Measurements from ENCODE around the gene TXNDC5.
"Not testable (repeated sequence)": the region's sequence is repeated elsewhere in the genome, so short reads cannot be mapped to it uniquely, and the experiment has no call there.

Gene TXNDC5

GRCh38 chr6:7914991-7915789 lies 4.6 kb upstream of the TXNDC5 start:
- peak; percentile 76 to 79 for DNase-seq (ENCODE audit: low read depth in 2 of 2)

- DNase-seq (ENCODE audit: low read depth in 2 of 2), result no peak
Measured at GRCh38 chr6:7914311-7914710, 3.7 kb upstream of the TXNDC5 start.

- DNase-seq (ENCODE audit: low read depth in 2 of 2), result no peak
Measured at GRCh38 chr6:7912736-7913517, 2.3 kb upstream of the TXNDC5 start.

- DNase-seq (ENCODE audit: low read depth in 2 of 2), result no peak
Measured at GRCh38 chr6:7912024-7912423, 1.4 kb upstream of the TXNDC5 start.

GRCh38 chr6:7911345-7911725 lies 747 bp upstream of the TXNDC5 start:
- DNase-seq (ENCODE audit: low read depth in 2 of 2), result no peak

GRCh38 chr6:7910298-7910653 lies 312 bp downstream of the TXNDC5 start:
- DNase-seq (ENCODE audit: low read depth in 2 of 2), result no peak

GRCh38 chr6:7909323-7910276 lies 988 bp downstream of the TXNDC5 start:
- no peak for DNase-seq (ENCODE audit: low read depth in 2 of 2)

GRCh38 chr6:7907159-7907558 lies 3.4 kb downstream of the TXNDC5 start:
- DNase-seq (ENCODE audit: low read depth in 2 of 2), result no peak

- no peak for DNase-seq (ENCODE audit: low read depth in 2 of 2)
Measured at GRCh38 chr6:7906741-7907140, 3.8 kb downstream of the TXNDC5 start.

- no peak for DNase-seq (ENCODE audit: low read depth in 2 of 2)
Measured at GRCh38 chr6:7905416-7905815, 5.2 kb downstream of the TXNDC5 start.

- DNase-seq (ENCODE audit: low read depth in 2 of 2), result no peak
Measured at GRCh38 chr6:7904654-7905319, 5.8 kb downstream of the TXNDC5 start.

- no peak for DNase-seq (ENCODE audit: low read depth in 2 of 2)
Measured at GRCh38 chr6:7903673-7904072, 6.9 kb downstream of the TXNDC5 start.

- DNase-seq (ENCODE audit: low read depth in 2 of 2), result no peak
Measured at GRCh38 chr6:7902867-7903266, 7.7 kb downstream of the TXNDC5 start.

- no peak for DNase-seq (ENCODE audit: low read depth in 2 of 2)
Measured at GRCh38 chr6:7902221-7902620, 8.4 kb downstream of the TXNDC5 start.

GRCh38 chr6:7901780-7902179 lies 8.8 kb downstream of the TXNDC5 start:
- no peak for DNase-seq (ENCODE audit: low read depth in 2 of 2)

- DNase-seq (ENCODE audit: low read depth in 2 of 2), result no peak
Measured at GRCh38 chr6:7901056-7901455, 9.5 kb downstream of the TXNDC5 start.

- DNase-seq (ENCODE audit: low read depth in 2 of 2), result no peak
Measured at GRCh38 chr6:7900621-7901020, 10.0 kb downstream of the TXNDC5 start.

GRCh38 chr6:7899889-7900213 lies 10.7 kb downstream of the TXNDC5 start:
- no peak for DNase-seq (ENCODE audit: low read depth in 2 of 2)

GRCh38 chr6:7899101-7899888 lies 11.3 kb downstream of the TXNDC5 start:
- DNase-seq (ENCODE audit: low read depth in 2 of 2), result no peak

- not testable (repeated sequence) for DNase-seq (ENCODE audit: low read depth in 2 of 2)
Measured at GRCh38 chr6:7898193-7898586, 12.4 kb downstream of the TXNDC5 start.

Data from fibroblast of skin of left quadriceps (primary cell).